KOPT-K1 (cell line): ENCODE data around the gene STK39.

Experiments
- H3K27ac ChIP-seq: fragments of 200-600 bp; sonication (generic); 2 replicates; pipeline ENCODE4 v1.5.1; 2016; ENCODE audit warnings: antibody characterized with exemption, mild to moderate bottlenecking, low read depth, low read length; ENCODE audit not compliant: poor library complexity, severe bottlenecking
- H3K36me3 ChIP-seq: fragments of 200-600 bp; sonication (generic); 2 replicates; pipeline ENCODE4 v1.5.1; 2017; ENCODE audit warnings: antibody characterized with exemption, mild to moderate bottlenecking, low read length, moderate library complexity; ENCODE audit not compliant: insufficient read depth
- H3K9me3 ChIP-seq: fragments of 200-600 bp; sonication (generic); 2 replicates; pipeline ENCODE4 v1.5.1; 2017; ENCODE audit warnings: antibody characterized with exemption, low read length, mild to moderate bottlenecking; ENCODE audit not compliant: insufficient read depth, poor library complexity, severe bottlenecking

STK39 gene

DNA sequence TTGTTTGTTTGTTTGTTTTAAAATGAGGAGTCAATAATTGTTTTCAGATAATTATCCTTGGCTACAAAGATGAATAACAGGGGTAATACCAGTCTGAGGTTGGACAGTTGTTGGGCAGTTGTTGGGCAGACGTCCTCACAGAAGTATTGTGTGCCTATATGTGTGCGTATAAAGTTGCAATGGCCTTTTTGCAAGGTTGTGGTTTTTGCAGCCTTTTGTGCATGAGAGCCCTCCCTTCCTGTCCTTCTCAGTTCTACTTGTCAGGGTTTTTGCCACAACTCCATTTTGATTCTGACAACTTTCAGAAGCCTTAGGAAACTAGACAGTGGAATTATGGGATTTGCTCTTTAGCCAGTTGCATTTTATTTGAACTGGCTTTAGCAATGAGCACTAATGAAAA lies 6.0 kb upstream of the STK39 start:
- no peaks in the 10 kb centered on the region for H3K9me3 ChIP-seq

DNA sequence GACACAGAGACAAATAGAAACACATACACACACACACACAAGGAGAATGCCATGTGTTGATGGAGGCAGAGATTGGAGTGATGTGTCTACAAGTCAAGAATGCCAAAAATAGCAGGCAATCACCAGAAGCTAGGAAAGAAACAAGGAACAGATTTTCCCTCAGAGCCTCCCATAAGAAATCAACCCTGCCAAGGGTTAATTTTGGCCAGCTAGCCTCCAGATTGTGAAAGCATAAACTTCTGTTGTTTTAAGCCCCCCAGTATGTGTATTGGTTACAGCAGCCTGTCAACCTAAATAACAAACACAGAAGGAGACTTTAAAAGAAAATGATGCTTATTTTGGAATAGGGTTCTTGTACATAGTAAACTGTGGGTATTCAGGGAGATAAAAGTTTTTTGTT lies 5.6 kb upstream of the STK39 start:
- H3K9me3 ChIP-seq = no peaks in the 10 kb centered on the region
- H3K36me3 ChIP-seq = no peaks in the 10 kb centered on the region
- H3K27ac ChIP-seq = no peak overlapping the region

More for the DNA sequence above, 6.0 kb upstream of the STK39 start:
- H3K27ac ChIP-seq = no peak overlapping the region
- no peaks in the 10 kb centered on the region for H3K36me3 ChIP-seq

DNA sequence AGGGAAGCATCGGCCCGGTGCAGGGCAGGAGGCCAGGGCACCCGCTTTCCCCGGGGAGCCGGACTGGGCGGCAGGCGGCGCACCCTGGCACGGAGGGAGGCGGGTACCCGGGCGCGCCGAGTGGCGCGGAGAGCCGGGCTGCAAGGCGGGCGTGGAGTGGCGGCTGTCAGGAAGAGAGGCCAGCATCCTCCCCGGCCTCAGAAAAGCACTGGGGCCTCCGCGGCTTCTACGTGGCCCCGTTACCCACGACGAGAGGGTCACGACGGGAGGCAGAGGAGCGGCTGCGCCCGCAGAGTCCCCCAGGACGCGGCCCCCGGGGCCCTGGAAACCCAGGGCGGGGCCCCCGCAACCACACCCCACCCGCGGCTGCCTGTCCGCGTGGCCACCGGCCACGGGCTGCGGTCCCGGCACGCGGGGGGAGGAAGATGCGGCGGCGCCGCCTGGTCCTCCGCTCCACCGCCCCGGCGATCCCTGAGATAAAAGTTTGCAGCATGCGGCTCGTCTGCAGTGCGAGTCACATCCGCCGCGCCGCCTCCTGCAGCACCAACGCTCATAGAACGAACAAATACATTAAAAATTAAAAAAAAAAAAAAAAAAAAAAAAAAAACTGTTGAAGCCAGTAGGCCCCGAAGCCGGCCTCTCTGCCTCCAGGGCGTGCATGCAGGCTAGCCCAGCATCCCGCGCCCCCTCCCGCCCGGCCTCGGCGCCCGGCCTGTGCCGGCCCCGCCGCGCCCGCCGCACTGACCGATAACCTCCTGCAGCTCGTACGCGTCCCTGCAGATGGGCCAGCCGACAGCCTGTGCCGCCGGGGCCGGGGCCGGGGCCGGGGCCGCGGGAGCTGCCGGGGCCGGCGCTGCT lies 683 bp downstream of the STK39 start:
- no peaks in the 10 kb centered on the region for H3K9me3 ChIP-seq
- H3K36me3 ChIP-seq = no peaks in the 10 kb centered on the region
- peak overlapping the region; percentile 84 for H3K27ac ChIP-seq

DNA sequence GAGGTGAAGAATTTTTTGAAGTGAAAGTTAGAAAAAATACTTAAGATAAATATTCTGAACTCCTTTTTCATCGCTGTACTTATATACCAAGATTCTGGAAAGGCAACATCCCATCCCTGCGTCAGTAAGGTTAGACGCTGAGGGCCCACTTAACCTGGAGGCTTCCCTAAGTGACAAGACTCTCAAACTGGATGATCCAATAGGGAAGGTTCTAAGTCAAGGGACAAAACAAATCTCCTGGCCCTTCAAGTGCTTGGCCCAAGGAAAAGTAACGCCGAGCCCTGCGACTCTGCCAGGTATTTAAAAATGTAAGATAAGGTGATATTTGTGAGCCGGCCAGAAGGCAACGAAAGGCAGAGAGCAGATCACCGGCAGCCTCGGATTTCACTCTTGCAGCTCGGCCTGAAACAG lies 1.3 kb downstream of the STK39 start:
- peak overlapping the region; percentile 84 for H3K27ac ChIP-seq

DNA sequence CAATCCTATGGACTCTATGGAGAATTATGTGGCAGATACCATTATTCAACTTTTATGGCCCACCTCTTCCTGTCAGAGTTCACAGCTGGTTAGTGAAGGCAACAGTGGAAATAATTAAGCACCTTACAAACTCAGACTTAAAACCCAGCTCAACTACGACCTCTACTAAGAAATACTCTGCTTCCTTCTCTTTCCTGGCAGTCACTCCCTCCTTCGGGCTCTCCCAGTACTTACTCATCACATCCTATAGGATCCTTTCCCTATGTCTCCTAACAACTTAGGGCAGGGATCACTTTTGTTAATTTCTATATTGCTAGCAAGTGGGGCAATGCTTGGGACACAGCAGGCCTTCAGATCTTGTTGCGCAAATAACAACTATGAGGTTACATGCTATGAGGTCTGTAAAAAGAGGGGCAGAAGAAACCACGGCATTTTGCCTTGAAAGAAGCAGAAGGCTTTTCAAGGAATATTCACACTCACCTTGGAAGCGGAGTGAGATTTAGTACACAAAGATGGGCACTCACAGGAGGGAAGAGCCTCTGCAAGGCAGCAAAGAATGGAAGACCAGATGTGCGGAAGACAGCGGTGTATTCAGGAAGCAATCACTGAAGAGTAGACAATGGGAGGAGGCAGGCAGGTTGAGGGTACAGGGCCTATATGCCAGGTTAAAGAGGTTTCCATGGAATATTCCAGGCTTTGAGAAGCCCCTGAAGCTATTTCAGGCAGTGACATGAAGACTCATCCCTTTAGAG lies 2.1 kb downstream of the STK39 start:
- no peaks in the 10 kb centered on the region for H3K9me3 ChIP-seq
- H3K27ac ChIP-seq = peak overlapping the region; percentile 56

More for the DNA sequence above, 1.3 kb downstream of the STK39 start:
- H3K36me3 ChIP-seq = no peaks in the 10 kb centered on the region
- H3K9me3 ChIP-seq = no peaks in the 10 kb centered on the region

DNA sequence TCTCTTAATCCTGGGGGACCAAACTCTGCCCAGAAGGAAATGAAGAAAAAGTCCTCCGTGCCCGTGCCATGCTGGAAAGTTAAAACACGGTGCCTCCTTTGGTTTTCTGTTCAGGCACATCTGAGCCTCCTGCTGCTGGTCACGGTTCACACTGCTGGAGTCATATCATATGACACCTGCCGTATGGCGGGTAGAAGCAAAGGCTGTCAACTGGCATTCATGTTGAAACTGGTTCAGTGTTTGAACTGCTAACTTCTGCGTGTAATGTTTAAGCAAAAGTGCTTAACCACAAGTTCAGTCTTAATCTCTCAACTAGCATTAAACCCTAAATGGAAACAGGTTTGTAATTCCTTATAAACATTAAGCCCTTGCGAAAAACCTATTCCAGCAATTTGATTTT lies 3.1 kb downstream of the STK39 start:
- Histone ChIP-seq H3K9me3 (no peaks in the 10 kb centered on the region), H3K36me3 (no peaks in the 10 kb centered on the region), H3K27ac (peak overlapping the region; percentile 56)

More for the DNA sequence above, 2.1 kb downstream of the STK39 start:
- H3K36me3 ChIP-seq = no peaks in the 10 kb centered on the region

DNA sequence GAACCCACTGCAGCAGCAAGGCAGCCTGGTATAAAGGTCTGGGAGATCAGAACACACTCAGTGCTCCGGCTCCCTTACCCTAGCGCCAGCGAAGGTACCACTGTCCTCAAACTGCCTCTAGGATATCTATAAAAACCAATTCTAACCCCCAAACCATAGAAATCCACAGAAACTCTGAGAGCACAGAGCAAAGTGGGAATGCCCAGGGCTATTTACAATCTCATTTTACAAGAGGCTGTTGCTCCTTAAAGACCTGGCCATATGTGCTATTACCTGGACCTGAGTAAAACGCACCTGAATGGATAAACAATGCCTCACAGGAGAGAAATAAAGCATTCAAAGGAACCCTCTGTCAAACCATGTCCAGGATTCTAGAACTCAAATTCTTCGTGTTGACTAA lies 4.3 kb downstream of the STK39 start:
- Histone ChIP-seq H3K36me3 (no peaks in the 10 kb centered on the region), H3K9me3 (no peaks in the 10 kb centered on the region), H3K27ac (peak overlapping the region; percentile 56)

DNA sequence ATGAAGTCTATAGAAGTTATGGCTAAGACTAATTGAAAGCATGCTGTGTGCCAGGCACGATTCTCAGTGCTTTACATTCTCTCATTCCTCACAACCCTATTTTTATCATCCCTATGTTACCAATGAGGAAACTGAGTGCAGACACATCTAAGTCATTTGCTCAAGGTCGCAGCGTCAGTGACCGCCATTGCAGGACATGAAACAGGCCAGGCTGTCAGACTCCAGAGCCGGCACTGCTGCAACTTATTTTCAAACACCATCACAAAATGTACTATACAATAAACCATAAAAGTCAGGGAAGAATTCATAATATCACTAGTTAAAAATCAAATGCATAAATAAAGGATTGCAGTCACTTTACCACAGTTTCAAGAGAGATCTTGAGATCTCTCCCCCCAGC lies 5.6 kb downstream of the STK39 start:
- H3K36me3 ChIP-seq = 0 out of 2 replicates have a peak, but pooled peaks cover 6% of the 10 kb centered on the region
- H3K27ac ChIP-seq = peak overlapping the region; percentile 62
- peaks cover 6% of the 10 kb centered on the region for H3K9me3 ChIP-seq

DNA sequence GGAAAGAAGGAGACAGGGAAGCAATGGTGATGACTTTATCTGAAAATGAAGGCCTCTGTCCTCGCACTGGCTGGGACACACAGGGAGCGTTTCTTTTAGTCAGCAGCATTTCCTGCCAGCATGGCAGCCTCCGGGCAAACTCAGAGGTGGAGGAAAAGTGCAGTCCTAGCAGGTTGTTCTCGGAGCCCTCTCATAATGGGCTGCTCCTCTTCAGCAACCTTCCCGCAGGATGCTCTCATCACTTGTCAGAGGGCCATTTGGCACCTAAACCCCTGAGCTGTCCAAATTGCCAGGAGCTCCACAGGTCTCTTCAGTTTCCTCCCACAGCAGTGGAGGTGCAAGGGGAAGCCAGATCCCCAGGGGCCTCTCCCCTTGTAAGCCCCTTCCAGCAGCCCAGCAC lies 6.2 kb downstream of the STK39 start:
- peak overlapping the region; percentile 62 for H3K27ac ChIP-seq
- peaks cover 6% of the 10 kb centered on the region for H3K9me3 ChIP-seq
- 0 out of 2 replicates have a peak, but pooled peaks cover 6% of the 10 kb centered on the region for H3K36me3 ChIP-seq

DNA sequence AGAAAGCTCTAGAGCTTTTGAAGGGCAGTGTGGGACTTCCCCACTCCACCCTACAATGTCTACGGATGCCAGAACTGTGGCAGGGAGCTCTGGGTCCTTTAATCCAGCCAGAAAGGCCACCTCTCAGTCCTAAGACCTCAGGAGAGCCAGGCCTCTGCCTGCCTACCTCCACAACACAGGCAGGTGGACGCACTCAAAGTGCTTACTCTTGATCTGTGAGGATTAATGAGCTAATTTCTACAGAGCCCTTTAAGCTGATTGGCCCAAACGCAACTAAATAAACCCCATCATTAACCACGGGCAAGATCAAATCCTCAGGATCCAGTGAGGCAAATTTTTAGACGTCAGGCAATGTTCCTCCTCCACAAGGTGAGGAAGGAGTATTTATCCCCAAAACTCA lies 8.1 kb downstream of the STK39 start:
- Histone ChIP-seq H3K9me3 (peaks cover 6% of the 10 kb centered on the region), H3K36me3 (0 out of 2 replicates have a peak, but pooled peaks cover 6% of the 10 kb centered on the region), H3K27ac (no peak overlapping the region)

DNA sequence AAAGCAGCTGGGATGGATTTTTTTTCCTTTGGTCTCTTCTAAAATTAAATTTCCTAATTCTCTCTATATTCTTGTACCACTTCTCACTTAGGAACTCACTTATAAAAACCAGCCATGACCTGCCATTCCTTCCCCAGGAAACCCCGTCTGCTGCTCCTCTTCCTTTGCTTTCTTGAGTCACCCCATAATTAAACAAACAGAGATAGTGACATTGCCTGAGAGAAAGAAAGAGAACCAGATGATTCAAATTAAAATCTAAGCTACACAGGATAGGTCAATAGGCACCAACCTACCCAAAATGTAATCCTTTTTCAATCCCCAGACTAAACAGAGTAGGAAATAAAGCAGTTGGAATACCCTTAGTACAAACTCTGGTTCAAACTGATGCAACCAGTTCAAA lies 9.7 kb downstream of the STK39 start:
- no peak overlapping the region for H3K27ac ChIP-seq
- H3K9me3 ChIP-seq = peaks cover 6% of the 10 kb centered on the region
- 0 out of 2 replicates have a peak, but pooled peaks cover 6% of the 10 kb centered on the region for H3K36me3 ChIP-seq

DNA sequence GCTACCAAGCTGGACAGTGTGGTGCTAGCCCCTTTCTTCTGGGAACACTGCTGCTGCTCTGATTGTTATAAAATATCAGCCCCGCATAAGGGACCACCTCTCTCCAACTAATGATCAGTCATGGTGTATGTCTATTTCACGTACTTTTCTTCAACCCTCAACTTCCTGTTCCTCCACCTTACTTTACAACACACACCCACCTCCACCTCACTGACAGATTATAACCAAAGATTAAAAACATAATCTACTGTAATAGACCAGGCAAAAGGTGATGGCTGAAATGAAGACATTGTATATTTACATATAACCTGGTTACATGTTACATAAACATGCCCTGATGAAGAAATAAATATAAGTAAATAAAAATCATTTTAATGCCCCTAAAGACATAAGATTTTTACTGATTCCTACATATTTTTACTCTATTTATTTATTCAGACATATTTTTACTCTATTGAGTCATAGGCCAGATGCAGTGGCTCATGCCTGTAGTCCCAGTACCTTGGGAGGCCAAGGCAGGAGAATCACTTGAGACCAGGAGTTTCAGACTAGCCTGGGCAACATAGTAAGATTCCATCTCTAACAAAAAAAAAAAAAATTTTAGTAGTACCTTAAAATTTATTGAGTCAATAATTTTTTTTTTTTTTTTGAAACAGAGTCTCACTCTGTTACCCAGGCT lies 12.8 kb downstream of the STK39 start:
- Histone ChIP-seq H3K9me3 (peaks cover 13% of the 10 kb centered on the region), H3K27ac (no peak overlapping the region), H3K36me3 (peaks cover 24% of the 10 kb centered on the region)

DNA sequence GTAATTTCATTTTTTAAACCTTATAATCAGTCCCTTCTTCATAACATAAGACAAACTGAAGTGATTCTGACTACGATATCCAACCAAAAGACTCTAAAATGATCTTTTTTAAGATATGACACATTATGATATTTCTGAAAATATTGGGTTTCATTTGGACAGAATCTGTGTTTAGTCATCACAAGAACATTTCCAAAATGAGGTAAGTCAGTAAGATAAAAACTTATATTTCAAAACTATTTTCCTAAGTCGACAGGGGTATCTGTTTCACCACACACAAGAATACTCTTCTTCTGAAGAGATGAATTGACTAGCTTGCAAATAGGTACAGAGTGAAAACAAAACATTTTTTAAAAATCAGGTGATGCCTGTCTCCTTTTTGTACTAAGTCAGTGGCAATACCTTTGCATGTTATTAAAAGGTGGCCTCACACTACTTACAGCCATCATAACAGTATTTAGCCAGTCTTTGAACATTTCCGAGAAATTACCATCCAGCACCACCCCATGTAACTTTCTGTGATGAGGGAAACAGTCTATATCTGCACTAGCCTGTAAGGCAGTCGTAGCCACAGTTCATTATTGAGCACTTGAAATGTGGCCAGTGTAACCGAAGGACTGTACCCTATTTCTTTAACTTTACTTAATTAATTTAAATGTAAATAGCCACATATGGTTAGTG lies 13.5 kb downstream of the STK39 start:
- H3K36me3 ChIP-seq = peaks cover 24% of the 10 kb centered on the region
- no peak overlapping the region for H3K27ac ChIP-seq

DNA sequence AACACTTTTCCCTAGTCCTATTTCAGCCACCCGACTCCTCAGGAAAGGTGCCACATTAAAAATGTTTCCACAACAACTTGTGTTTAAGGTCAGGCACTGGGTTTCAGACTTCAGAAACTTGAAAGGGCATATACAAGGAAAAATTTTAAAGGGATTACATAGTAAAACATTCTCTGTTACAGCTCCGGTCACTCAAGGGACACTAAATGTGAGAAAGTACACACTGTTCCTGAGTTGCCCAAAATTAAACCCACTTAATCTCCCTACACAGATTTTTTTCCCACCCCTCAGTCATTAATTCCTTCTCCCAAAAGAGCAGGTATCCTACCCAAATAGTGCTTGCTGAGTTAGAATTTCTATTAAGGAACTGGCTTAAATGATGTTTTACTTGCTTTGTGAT lies 14.2 kb downstream of the STK39 start:
- peaks cover 24% of the 10 kb centered on the region for H3K36me3 ChIP-seq
- H3K27ac ChIP-seq = no peak overlapping the region
- H3K9me3 ChIP-seq = peaks cover 13% of the 10 kb centered on the region

More for the DNA sequence above, 13.5 kb downstream of the STK39 start:
- H3K9me3 ChIP-seq = peaks cover 13% of the 10 kb centered on the region
